ENCODE measurements around the gene RPL35A.

The RPL35A gene

GRCh38 chr3:197936819-197937384, 13.1 kb upstream of the RPL35A start:
- H3K27me3 ChIP-seq (ENCODE audit: insufficient read depth, insufficient read length), result no peaks in the 10 kb centered on the region
- H3K4me1 ChIP-seq (ENCODE audit: insufficient read depth, insufficient read length), result no peaks in the 10 kb centered on the region
- H3K9me3 ChIP-seq (ENCODE audit: insufficient read depth, low read length), result no peaks in the 10 kb centered on the region
- no peak overlapping the region for H3K9ac ChIP-seq (ENCODE audit: insufficient read length, low read depth)
- no peak for TF ChIP-seq YY1 (IDR thresholded peaks at IDR 0.05; ENCODE audit: insufficient read depth, insufficient read length)
- TF ChIP-seq ZNF274 (IDR thresholded peaks at IDR 0.05; ENCODE audit: low read depth, low read length), result no peak
- TF ChIP-seq SUZ12 (IDR thresholded peaks at IDR 0.05; ENCODE audit: extremely low read depth, insufficient read depth, insufficient read length), result no peak
- H3K4me3 ChIP-seq (ENCODE audit: insufficient read length, low read depth), result no peak overlapping the region
- no peak for DNase-seq (ENCODE audit: low read depth, low spot score)
- peaks cover 4% of the 10 kb centered on the region for H3K36me3 ChIP-seq (ENCODE audit: insufficient read depth, insufficient read length, low read length)

- H3K27me3 ChIP-seq (ENCODE audit: insufficient read depth, insufficient read length), result no peaks in the 10 kb centered on the region
- no peaks in the 10 kb centered on the region for H3K4me1 ChIP-seq (ENCODE audit: insufficient read depth, insufficient read length)
- peaks cover 12% of the 10 kb centered on the region for H3K36me3 ChIP-seq (ENCODE audit: insufficient read depth, insufficient read length, low read length)
- H3K4me3 ChIP-seq (ENCODE audit: insufficient read length, low read depth), result no peak overlapping the region
- H3K9me3 ChIP-seq (ENCODE audit: insufficient read depth, low read length), result no peaks in the 10 kb centered on the region
- no peak overlapping the region for H3K9ac ChIP-seq (ENCODE audit: insufficient read length, low read depth)
- no peak for DNase-seq (ENCODE audit: low read depth, low spot score)
- TF ChIP-seq ZNF274 (IDR thresholded peaks at IDR 0.05; ENCODE audit: low read depth, low read length) (no peak), YY1 (IDR thresholded peaks at IDR 0.05; ENCODE audit: insufficient read depth, insufficient read length) (no peak), SUZ12 (IDR thresholded peaks at IDR 0.05; ENCODE audit: extremely low read depth, insufficient read depth, insufficient read length) (no peak)
Measured at GRCh38 chr3:197940745-197941384, 9.1 kb upstream of the RPL35A start.

GRCh38 chr3:197942956-197943556, 6.9 kb upstream of the RPL35A start:
- H3K9me3 ChIP-seq (ENCODE audit: insufficient read depth, low read length), result no peaks in the 10 kb centered on the region
- DNase-seq (ENCODE audit: low read depth, low spot score), result no peak
- no peaks in the 10 kb centered on the region for H3K4me1 ChIP-seq (ENCODE audit: insufficient read depth, insufficient read length)
- H3K9ac ChIP-seq (ENCODE audit: insufficient read length, low read depth), result no peak overlapping the region
- H3K4me3 ChIP-seq (ENCODE audit: insufficient read length, low read depth), result no peak overlapping the region
- no peak for TF ChIP-seq YY1 (IDR thresholded peaks at IDR 0.05; ENCODE audit: insufficient read depth, insufficient read length)
- no peak for TF ChIP-seq ZNF274 (IDR thresholded peaks at IDR 0.05; ENCODE audit: low read depth, low read length)
- TF ChIP-seq SUZ12 (IDR thresholded peaks at IDR 0.05; ENCODE audit: extremely low read depth, insufficient read depth, insufficient read length), result no peak
- no peaks in the 10 kb centered on the region for H3K27me3 ChIP-seq (ENCODE audit: insufficient read depth, insufficient read length)
- peaks cover 8% of the 10 kb centered on the region for H3K36me3 ChIP-seq (ENCODE audit: insufficient read depth, insufficient read length, low read length)

- Histone ChIP-seq H3K4me3 (ENCODE audit: insufficient read length, low read depth) (peak overlapping the region; percentile 96), H3K36me3 (ENCODE audit: insufficient read depth, insufficient read length, low read length) (peaks cover 41% of the 10 kb centered on the region), H3K9me3 (ENCODE audit: insufficient read depth, low read length) (no peaks in the 10 kb centered on the region), H3K4me1 (ENCODE audit: insufficient read depth, insufficient read length) (peaks cover 3% of the 10 kb centered on the region), H3K9ac (ENCODE audit: insufficient read length, low read depth) (peak overlapping the region; percentile 73), H3K27me3 (ENCODE audit: insufficient read depth, insufficient read length) (no peaks in the 10 kb centered on the region)
- DNase-seq (ENCODE audit: low read depth, low spot score), result no peak
- TF ChIP-seq SUZ12 (IDR thresholded peaks at IDR 0.05; ENCODE audit: extremely low read depth, insufficient read depth, insufficient read length) (no peak), YY1 (IDR thresholded peaks at IDR 0.05; ENCODE audit: insufficient read depth, insufficient read length) (no peak), ZNF274 (IDR thresholded peaks at IDR 0.05; ENCODE audit: low read depth, low read length) (no peak)
Measured at GRCh38 chr3:197949191-197949777, 706 bp upstream of the RPL35A start.

GRCh38 chr3:197950677-197951061, 679 bp downstream of the RPL35A start:
- no peaks in the 10 kb centered on the region for H3K9me3 ChIP-seq (ENCODE audit: insufficient read depth, low read length)
- TF ChIP-seq SUZ12 (IDR thresholded peaks at IDR 0.05; ENCODE audit: extremely low read depth, insufficient read depth, insufficient read length) (no peak), ZNF274 (IDR thresholded peaks at IDR 0.05; ENCODE audit: low read depth, low read length) (no peak), YY1 (IDR thresholded peaks at IDR 0.05; ENCODE audit: insufficient read depth, insufficient read length) (no peak)
- no peaks in the 10 kb centered on the region for H3K27me3 ChIP-seq (ENCODE audit: insufficient read depth, insufficient read length)
- peaks cover 54% of the 10 kb centered on the region for H3K36me3 ChIP-seq (ENCODE audit: insufficient read depth, insufficient read length, low read length)
- peak overlapping the region; percentile 96 for H3K4me3 ChIP-seq (ENCODE audit: insufficient read length, low read depth)
- no peak for DNase-seq (ENCODE audit: low read depth, low spot score)
- H3K9ac ChIP-seq (ENCODE audit: insufficient read length, low read depth), result peak overlapping the region; percentile 96
- peaks cover 3% of the 10 kb centered on the region for H3K4me1 ChIP-seq (ENCODE audit: insufficient read depth, insufficient read length)

- H3K4me1 ChIP-seq (ENCODE audit: insufficient read depth, insufficient read length), result peaks cover 3% of the 10 kb centered on the region
- TF ChIP-seq ZNF274 (IDR thresholded peaks at IDR 0.05; ENCODE audit: low read depth, low read length) (no peak), YY1 (IDR thresholded peaks at IDR 0.05; ENCODE audit: insufficient read depth, insufficient read length) (no peak), SUZ12 (IDR thresholded peaks at IDR 0.05; ENCODE audit: extremely low read depth, insufficient read depth, insufficient read length) (no peak)
- no peaks in the 10 kb centered on the region for H3K9me3 ChIP-seq (ENCODE audit: insufficient read depth, low read length)
- H3K27me3 ChIP-seq (ENCODE audit: insufficient read depth, insufficient read length), result no peaks in the 10 kb centered on the region
- H3K36me3 ChIP-seq (ENCODE audit: insufficient read depth, insufficient read length, low read length), result peaks cover 63% of the 10 kb centered on the region
- no peak for DNase-seq (ENCODE audit: low read depth, low spot score)
- peak overlapping the region; percentile 96 for H3K4me3 ChIP-seq (ENCODE audit: insufficient read length, low read depth)
- H3K9ac ChIP-seq (ENCODE audit: insufficient read length, low read depth), result peak overlapping the region; percentile 96
Measured at GRCh38 chr3:197951392-197951990, 1.5 kb downstream of the RPL35A start.

GRCh38 chr3:197952440-197952839, 2.5 kb downstream of the RPL35A start:
- H3K9ac ChIP-seq (ENCODE audit: insufficient read length, low read depth), result no peak overlapping the region
- no peaks in the 10 kb centered on the region for H3K27me3 ChIP-seq (ENCODE audit: insufficient read depth, insufficient read length)
- no peaks in the 10 kb centered on the region for H3K9me3 ChIP-seq (ENCODE audit: insufficient read depth, low read length)
- DNase-seq (ENCODE audit: low read depth, low spot score), result no peak
- TF ChIP-seq YY1 (IDR thresholded peaks at IDR 0.05; ENCODE audit: insufficient read depth, insufficient read length) (no peak), ZNF274 (IDR thresholded peaks at IDR 0.05; ENCODE audit: low read depth, low read length) (no peak), SUZ12 (IDR thresholded peaks at IDR 0.05; ENCODE audit: extremely low read depth, insufficient read depth, insufficient read length) (no peak)
- peaks cover 68% of the 10 kb centered on the region for H3K36me3 ChIP-seq (ENCODE audit: insufficient read depth, insufficient read length, low read length)
- H3K4me3 ChIP-seq (ENCODE audit: insufficient read length, low read depth), result no peak overlapping the region
- peaks cover 3% of the 10 kb centered on the region for H3K4me1 ChIP-seq (ENCODE audit: insufficient read depth, insufficient read length)
